GM12878 (cell line): ENCODE data around the gene MR1. TPM values are rescaled to one million over a fixed set of nuclear protein-coding genes. Genes with fewer than 3 reads are reported as not detected.
A peak's percentile ranks its signal among the peaks of the same experiment; 100 is the strongest.

Experiments used
- CHD2 ChIP-seq: IDR thresholded peaks from 2 replicates; pipeline ENCODE4 v1.6.1; 2011; ENCODE audit warnings: low read depth, low read length, improper control_type of control experiment, borderline replicate concordance
- ESRRA ChIP-seq: IDR thresholded peaks from 2 replicates; pipeline ENCODE4 v1.6.1; 2012; ENCODE audit warnings: mild to moderate bottlenecking, low read length, improper control_type of control experiment
- EZH2 ChIP-seq: IDR thresholded peaks from 2 replicates; pipeline ENCODE4 v1.6.1; 2012; ENCODE audit warnings: low read depth, mild to moderate bottlenecking, control low read depth, inconsistent platforms, low read length, borderline replicate concordance; ENCODE audit not compliant: control insufficient read depth
- GABPA ChIP-seq: IDR thresholded peaks from 2 replicates; pipeline ENCODE4 v1.6.1; 2014; ENCODE audit warnings: antibody characterized with exemption, low read depth, mild to moderate bottlenecking, inconsistent platforms
- HDGF ChIP-seq: fragments of 450-650 bp; IDR thresholded peaks from 2 replicates; pipeline ENCODE4 v1.6.1; 2016; ENCODE audit warnings: antibody characterized with exemption
- HSF1 ChIP-seq: fragments of 150-350 bp; IDR thresholded peaks from 2 replicates; pipeline ENCODE4 v1.6.1; 2014; ENCODE audit warnings: mild to moderate bottlenecking, low read depth, low read length
- MAX ChIP-seq: IDR thresholded peaks from 2 replicates; pipeline ENCODE4 v1.6.1; 2012; ENCODE audit warnings: low read depth, low read length, improper control_type of control experiment
- MEF2A ChIP-seq: IDR thresholded peaks from 2 replicates; pipeline ENCODE4 v1.6.1; 2011; ENCODE audit warnings: low read depth, mild to moderate bottlenecking, low read length, moderate library complexity; ENCODE audit not compliant: insufficient read depth
- MLLT1 ChIP-seq: fragments of 450-650 bp; IDR thresholded peaks from 2 replicates; pipeline ENCODE4 v1.6.1; 2016; ENCODE audit warnings: mild to moderate bottlenecking
- MTA2 ChIP-seq: fragments of 450-650 bp; IDR thresholded peaks from 2 replicates; pipeline ENCODE4 v1.6.1; 2016; ENCODE audit warnings: low read depth, mild to moderate bottlenecking, moderate library complexity
- MXI1 ChIP-seq: fragments of 150-350 bp; IDR thresholded peaks from 2 replicates; pipeline ENCODE4 v1.6.1; 2011; ENCODE audit warnings: low read depth, mild to moderate bottlenecking, inconsistent platforms, low read length, improper control_type of control experiment
- PKNOX1 ChIP-seq: fragments of 450-650 bp; IDR thresholded peaks from 2 replicates; pipeline ENCODE4 v1.6.1; 2016; ENCODE audit warnings: mild to moderate bottlenecking
- RAD51 ChIP-seq: fragments of 450-650 bp; IDR thresholded peaks from 2 replicates; pipeline ENCODE4 v1.6.1; 2016; ENCODE audit warnings: moderate library complexity, mild to moderate bottlenecking, inconsistent platforms
- YBX1 ChIP-seq: fragments of 450-650 bp; IDR thresholded peaks from 2 replicates; pipeline ENCODE4 v1.6.1; 2016; ENCODE audit warnings: antibody characterized with exemption
- polyA plus RNA-seq, 11 experiments: library from polyadenylated mRNA; depleted of rRNA in 4 of 11; unstranded in 6 of 11; stranded (reverse) in 5 of 11; fragments of >200 nt; fragmentation: Nextera tagmentation in 4 of 11; fragmentation: Illumina TruSeq in 1 of 11; extraction: Ambion mirVana in 4 of 11; extraction: Trizol in 1 of 11; gene quantifications; 1 replicate in 1 of 11; 2 replicates in 10 of 11; pipeline versions ENCODE4 v1.2.1 to v1.2.3, GENCODE V29; 2011 to 2016; ENCODE audit warnings: inconsistent platforms in 2 of 11, missing spikeins in 2 of 11, low read depth in 1 of 11
- total RNA-seq, 4 experiments: library from RNA; depleted of rRNA in 3 of 4; stranded (reverse); fragments of >200 nt in 3 of 4; fragmentation: Illumina TruSeq in 1 of 4; extraction: Trizol in 1 of 4; gene quantifications; 2 replicates each; pipeline versions ENCODE4 v1.2.1 to v1.2.3, GENCODE V29; 2013 to 2021
- TF ChIP-seq, protein P1 (sequence below): fragments of 450-650 bp; IDR thresholded peaks from 2 replicates; pipeline ENCODE4 v1.6.1; 2017; ENCODE audit warnings: antibody characterized with exemption, mild to moderate bottlenecking, moderate library complexity
- TF ChIP-seq, protein P2 (sequence below): IDR thresholded peaks from 2 replicates; pipeline ENCODE4 v1.6.1; 2012; ENCODE audit warnings: low read depth, low read length, improper control_type of control experiment
- TF ChIP-seq, protein P3 (sequence below): fragments of 450-650 bp; formaldehyde crosslinking; IDR thresholded peaks from 2 replicates; pipeline ENCODE4 v1.5.0; 2022; ENCODE audit warnings: mild to moderate bottlenecking, missing genetic modification characterization

MR1 gene
- total and polyA plus RNA-seq, 10 of the 15 experiments (the other 5 are each of a cell fraction or from before 2014, with no cell fraction given): 24.7 to 65.9 (median 30.9) TPM

DNA sequence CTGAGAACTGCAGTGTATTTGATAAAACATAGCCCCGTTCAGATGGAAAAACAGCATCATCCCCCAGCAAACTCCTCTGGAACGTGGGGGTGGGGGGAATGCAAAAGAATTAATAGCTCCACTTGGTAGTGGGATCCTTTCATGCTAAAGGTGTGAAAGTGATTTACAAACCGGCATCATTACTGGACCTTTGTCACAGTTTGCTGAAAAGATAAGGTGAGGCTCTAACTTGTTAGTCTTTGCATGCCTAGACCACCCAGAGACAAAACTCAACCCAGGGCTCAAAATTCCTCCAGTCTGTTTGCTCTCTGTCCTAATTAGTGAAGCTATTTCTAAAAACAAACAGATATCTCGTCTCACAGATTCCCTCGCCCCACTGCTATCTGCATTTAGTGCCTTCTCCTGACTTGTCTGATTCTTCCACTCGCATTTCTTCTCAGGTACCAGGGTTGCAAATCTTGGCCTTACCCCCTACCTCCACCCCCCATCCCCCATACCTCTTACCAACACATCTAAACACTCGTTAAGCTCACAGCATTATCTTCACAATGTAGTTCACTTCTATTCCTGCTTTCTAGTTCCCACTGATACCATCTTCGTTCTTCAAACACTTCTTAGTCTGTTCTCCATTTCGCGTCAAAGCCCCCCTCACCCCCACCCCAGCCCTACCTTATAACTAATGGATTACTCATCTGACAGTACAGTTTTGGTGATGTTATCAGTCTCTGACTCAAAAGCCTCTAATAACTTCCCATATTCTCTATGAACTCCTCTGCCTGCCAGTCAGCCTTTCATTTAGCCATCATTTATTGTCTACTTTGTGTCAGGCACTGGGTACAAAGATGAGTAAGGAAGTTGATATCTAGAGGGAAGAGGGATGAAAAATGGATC lies 66.5 kb downstream of the MR1 start (continued):
- TF ChIP-seq YBX1 (no peak), ESRRA (no peak), MAX (no peak), MTA2 (no peak), RAD51 (no peak), EZH2 (no peak), GABPA (no peak), HDGF (peak; percentile 57; the same call in 1 of the 2 replicates), MLLT1 (no peak), PKNOX1 (peak; percentile 86), CHD2 (no peak), HSF1 (no peak), MEF2A (no peak), MXI1 (no peak)
- TF ChIP-seq, protein P1, sequence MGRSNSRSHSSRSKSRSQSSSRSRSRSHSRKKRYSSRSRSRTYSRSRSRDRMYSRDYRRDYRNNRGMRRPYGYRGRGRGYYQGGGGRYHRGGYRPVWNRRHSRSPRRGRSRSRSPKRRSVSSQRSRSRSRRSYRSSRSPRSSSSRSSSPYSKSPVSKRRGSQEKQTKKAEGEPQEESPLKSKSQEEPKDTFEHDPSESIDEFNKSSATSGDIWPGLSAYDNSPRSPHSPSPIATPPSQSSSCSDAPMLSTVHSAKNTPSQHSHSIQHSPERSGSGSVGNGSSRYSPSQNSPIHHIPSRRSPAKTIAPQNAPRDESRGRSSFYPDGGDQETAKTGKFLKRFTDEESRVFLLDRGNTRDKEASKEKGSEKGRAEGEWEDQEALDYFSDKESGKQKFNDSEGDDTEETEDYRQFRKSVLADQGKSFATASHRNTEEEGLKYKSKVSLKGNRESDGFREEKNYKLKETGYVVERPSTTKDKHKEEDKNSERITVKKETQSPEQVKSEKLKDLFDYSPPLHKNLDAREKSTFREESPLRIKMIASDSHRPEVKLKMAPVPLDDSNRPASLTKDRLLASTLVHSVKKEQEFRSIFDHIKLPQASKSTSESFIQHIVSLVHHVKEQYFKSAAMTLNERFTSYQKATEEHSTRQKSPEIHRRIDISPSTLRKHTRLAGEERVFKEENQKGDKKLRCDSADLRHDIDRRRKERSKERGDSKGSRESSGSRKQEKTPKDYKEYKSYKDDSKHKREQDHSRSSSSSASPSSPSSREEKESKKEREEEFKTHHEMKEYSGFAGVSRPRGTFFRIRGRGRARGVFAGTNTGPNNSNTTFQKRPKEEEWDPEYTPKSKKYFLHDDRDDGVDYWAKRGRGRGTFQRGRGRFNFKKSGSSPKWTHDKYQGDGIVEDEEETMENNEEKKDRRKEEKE: no peak
- TF ChIP-seq, protein P2, sequence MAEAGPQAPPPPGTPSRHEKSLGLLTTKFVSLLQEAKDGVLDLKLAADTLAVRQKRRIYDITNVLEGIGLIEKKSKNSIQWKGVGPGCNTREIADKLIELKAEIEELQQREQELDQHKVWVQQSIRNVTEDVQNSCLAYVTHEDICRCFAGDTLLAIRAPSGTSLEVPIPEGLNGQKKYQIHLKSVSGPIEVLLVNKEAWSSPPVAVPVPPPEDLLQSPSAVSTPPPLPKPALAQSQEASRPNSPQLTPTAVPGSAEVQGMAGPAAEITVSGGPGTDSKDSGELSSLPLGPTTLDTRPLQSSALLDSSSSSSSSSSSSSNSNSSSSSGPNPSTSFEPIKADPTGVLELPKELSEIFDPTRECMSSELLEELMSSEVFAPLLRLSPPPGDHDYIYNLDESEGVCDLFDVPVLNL: no peak
- TF ChIP-seq, protein P3, sequence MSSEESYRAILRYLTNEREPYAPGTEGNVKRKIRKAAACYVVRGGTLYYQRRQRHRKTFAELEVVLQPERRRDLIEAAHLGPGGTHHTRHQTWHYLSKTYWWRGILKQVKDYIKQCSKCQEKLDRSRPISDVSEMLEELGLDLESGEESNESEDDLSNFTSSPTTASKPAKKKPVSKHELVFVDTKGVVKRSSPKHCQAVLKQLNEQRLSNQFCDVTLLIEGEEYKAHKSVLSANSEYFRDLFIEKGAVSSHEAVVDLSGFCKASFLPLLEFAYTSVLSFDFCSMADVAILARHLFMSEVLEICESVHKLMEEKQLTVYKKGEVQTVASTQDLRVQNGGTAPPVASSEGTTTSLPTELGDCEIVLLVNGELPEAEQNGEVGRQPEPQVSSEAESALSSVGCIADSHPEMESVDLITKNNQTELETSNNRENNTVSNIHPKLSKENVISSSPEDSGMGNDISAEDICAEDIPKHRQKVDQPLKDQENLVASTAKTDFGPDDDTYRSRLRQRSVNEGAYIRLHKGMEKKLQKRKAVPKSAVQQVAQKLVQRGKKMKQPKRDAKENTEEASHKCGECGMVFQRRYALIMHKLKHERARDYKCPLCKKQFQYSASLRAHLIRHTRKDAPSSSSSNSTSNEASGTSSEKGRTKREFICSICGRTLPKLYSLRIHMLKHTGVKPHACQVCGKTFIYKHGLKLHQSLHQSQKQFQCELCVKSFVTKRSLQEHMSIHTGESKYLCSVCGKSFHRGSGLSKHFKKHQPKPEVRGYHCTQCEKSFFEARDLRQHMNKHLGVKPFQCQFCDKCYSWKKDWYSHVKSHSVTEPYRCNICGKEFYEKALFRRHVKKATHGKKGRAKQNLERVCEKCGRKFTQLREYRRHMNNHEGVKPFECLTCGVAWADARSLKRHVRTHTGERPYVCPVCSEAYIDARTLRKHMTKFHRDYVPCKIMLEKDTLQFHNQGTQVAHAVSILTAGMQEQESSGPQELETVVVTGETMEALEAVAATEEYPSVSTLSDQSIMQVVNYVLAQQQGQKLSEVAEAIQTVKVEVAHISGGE: no peak
